Upper lobe of left lung (tissue), 6 donors: ENCODE measurements around the gene WDR26. TPM values are rescaled to one million over a fixed set of nuclear protein-coding genes. Genes with fewer than 3 reads are reported as not detected.

Experiments used
- ATAC-seq, 2 donors: fragments of 200-7000 bp; cut with Tn5 transposase; one replicate each; pipeline ENCODE4 v1.9.1; 2022; ENCODE audit warnings: mild to moderate bottlenecking in 2 of 2, moderate library complexity in 2 of 2; ENCODE audit not compliant: low FRiP score in 2 of 2
- DNase-seq, 2 donors: peaks; one replicate each; pipeline ENCODE4 v3.0.0-alpha.2; 2019 to 2020
- H3K27ac ChIP-seq, 4 donors: fragments of 200-600 bp; sonication (generic); one replicate each; pipeline ENCODE4 v1.5.1; 2016 to 2019
- H3K27me3 ChIP-seq, 4 donors: fragments of 200-600 bp; sonication (generic); one replicate each; pipeline ENCODE4 v1.5.1; 2017 to 2019
- H3K36me3 ChIP-seq, 4 donors: fragments of 200-600 bp; sonication (generic); one replicate each; pipeline ENCODE4 v1.5.1; 2016 to 2019
- H3K4me1 ChIP-seq, 4 donors: fragments of 200-600 bp; sonication (generic); one replicate each; pipeline ENCODE4 v1.5.1; 2018 to 2019
- H3K4me3 ChIP-seq, 4 donors: fragments of 200-600 bp; sonication (generic); one replicate each; pipeline ENCODE4 v1.5.1; 2017 to 2019; ENCODE audit warnings: mild to moderate bottlenecking in 2 of 4, moderate library complexity in 1 of 4
- H3K9me3 ChIP-seq, 4 donors: fragments of 200-600 bp; sonication (generic); one replicate each; pipeline ENCODE4 v1.5.1; 2018 to 2019
- EP300 ChIP-seq, 4 donors: sonication (generic); formaldehyde crosslinking; IDR thresholded peaks; one replicate each; pipeline ENCODE4 v1.5.1; 2017; ENCODE audit warnings: antibody characterized with exemption in 4 of 4, control low read depth in 2 of 4
- POLR2A ChIP-seq, 4 donors: fragments of 450-650 bp; IDR thresholded peaks; one replicate each; pipeline ENCODE4 v1.5.1; 2016 to 2017; ENCODE audit warnings: antibody characterized with exemption in 4 of 4, mild to moderate bottlenecking in 2 of 4
- POLR2AphosphoS5 ChIP-seq, 2 donors: sonication (generic); formaldehyde crosslinking; IDR thresholded peaks; one replicate each; pipeline ENCODE4 v1.5.1; 2017; ENCODE audit warnings: antibody characterized with exemption in 2 of 2
- WGBS, 2 donors: methylation state at CpG; one replicate each; pipeline ENCODE4 v1.1.5; 2017 to 2018; 5-methylcytosine and 5-hydroxymethylcytosine counted together
- total RNA-seq, 6 donors: library from RNA; depleted of rRNA in 4 of 6; stranded (reverse); fragments of >200 nt in 4 of 6; gene quantifications; one replicate each; pipeline versions ENCODE4 v1.1.0 to v1.2.1, GENCODE V29; 2016 to 2021
- TF ChIP-seq, protein P1 (sequence below), 6 experiments: fragments of 450-650 bp in 4 of 6; fragments of 200-600 bp in 2 of 6; sonication (generic) in 2 of 6; IDR thresholded peaks; one replicate each; pipeline ENCODE4 v1.5.1; 2016 to 2019; ENCODE audit warnings: antibody characterized with exemption in 6 of 6
- donor health status: DM: no; HTN: no; CAD: no; lungs with moderate emphysema.
- donor health status: DM: no; HTN: yes; CAD: no; lungs with severe emphysema.

Gene WDR26
- total RNA-seq, 6 donors from 2014 or later = 75.8 to 145 (median 91.2) TPM

DNA sequence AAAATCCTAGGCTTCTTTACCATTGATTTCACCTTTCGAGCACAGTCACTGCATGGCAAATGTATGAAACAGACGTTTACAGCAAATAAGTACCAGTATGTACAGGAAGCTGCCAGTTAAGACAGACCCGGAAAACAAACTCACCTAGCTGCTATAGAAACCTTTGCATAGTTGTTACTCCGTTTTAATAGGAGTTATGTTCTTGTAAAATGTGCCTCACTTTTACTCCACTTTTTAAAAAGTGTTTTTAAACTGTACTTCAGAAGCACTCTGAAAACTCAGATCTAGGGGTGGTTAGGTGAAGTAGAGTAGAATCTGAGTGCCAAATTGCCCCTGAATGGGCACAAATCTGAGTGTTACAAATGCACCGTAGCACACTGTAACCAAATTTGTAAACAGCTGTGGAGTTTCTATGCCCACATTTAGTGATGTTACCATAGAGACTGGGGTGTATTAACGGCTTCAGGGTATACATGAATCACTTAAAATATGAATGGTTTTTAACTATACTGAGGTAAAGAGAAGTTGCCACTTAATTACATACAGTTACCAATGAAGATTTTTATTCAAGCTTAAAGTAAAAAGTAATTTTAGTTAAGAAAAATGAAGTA, 47.2 kb downstream of the WDR26 start:
- no peak for ATAC-seq
- H3K27me3 ChIP-seq = no peaks in the 10 kb centered on the region
- DNase-seq = no peak
- TF ChIP-seq EP300 (IDR thresholded peaks at IDR 0.05) (no peak), POLR2AphosphoS5 (IDR thresholded peaks at IDR 0.05) (no peak), POLR2A (IDR thresholded peaks at IDR 0.05) (no peak)
- TF ChIP-seq, protein P1, sequence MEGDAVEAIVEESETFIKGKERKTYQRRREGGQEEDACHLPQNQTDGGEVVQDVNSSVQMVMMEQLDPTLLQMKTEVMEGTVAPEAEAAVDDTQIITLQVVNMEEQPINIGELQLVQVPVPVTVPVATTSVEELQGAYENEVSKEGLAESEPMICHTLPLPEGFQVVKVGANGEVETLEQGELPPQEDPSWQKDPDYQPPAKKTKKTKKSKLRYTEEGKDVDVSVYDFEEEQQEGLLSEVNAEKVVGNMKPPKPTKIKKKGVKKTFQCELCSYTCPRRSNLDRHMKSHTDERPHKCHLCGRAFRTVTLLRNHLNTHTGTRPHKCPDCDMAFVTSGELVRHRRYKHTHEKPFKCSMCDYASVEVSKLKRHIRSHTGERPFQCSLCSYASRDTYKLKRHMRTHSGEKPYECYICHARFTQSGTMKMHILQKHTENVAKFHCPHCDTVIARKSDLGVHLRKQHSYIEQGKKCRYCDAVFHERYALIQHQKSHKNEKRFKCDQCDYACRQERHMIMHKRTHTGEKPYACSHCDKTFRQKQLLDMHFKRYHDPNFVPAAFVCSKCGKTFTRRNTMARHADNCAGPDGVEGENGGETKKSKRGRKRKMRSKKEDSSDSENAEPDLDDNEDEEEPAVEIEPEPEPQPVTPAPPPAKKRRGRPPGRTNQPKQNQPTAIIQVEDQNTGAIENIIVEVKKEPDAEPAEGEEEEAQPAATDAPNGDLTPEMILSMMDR (IDR thresholded peaks at IDR 0.05) = no peak
- no peaks in the 10 kb centered on the region for H3K9me3 ChIP-seq
- WGBS, 2 donors = 57 to 67% methylated on average over 6 of the region's 6 CpGs
- peaks cover 15 to 69% (median 37%) of the 10 kb centered on the region in 4 donors for H3K36me3 ChIP-seq
- H3K27ac ChIP-seq = peak overlapping the region in 1 of 4 donors; percentile 19
- no peak overlapping the region for H3K4me3 ChIP-seq
- peaks cover 0 to 7% (median 6%) of the 10 kb centered on the region in 4 donors for H3K4me1 ChIP-seq

DNA sequence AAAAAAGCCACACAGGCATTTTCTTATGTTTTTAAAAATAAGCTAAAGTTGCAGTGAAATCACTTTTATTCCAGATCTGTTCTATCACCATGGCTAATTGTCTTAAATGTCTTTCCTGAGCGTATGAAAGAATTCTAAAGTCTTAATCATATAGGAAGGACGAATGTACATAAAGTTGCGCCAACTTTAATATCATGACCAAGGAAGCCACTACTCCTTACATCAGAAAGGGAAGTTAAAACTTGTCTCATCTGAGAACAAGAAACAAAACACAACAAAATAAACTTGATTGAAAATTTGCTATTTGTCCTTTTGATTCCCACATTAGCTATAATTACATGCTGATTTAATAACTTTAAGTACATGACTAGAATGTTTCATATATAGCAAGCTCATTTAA, 51.4 kb downstream of the WDR26 start:
- H3K27me3 ChIP-seq = no peaks in the 10 kb centered on the region
- peaks cover 0 to 50% (median 6%) of the 10 kb centered on the region in 4 donors for H3K36me3 ChIP-seq
- no peaks in the 10 kb centered on the region for H3K9me3 ChIP-seq
- DNase-seq (no peak), ATAC-seq (no peak)
- H3K27ac ChIP-seq = no peak overlapping the region
- TF ChIP-seq POLR2AphosphoS5 (IDR thresholded peaks at IDR 0.05) (no peak), EP300 (IDR thresholded peaks at IDR 0.05) (no peak), POLR2A (IDR thresholded peaks at IDR 0.05) (no peak)
- TF ChIP-seq, protein P1 (IDR thresholded peaks at IDR 0.05) = no peak
- H3K4me3 ChIP-seq = no peak overlapping the region
- H3K4me1 ChIP-seq = peaks cover 4 to 11% (median 6%) of the 10 kb centered on the region in 4 donors
- WGBS, 2 donors = 81 to 87% methylated on average over 3 of the region's 3 CpGs

GRCh38 chr1:224381880-224382548, 52.6 kb downstream of the WDR26 start:
- 87 to 96% methylated on average over 4 of the region's 4 CpGs for WGBS, 2 donors
- DNase-seq = no peak
- no peak for ATAC-seq
- H3K27ac ChIP-seq = no peak overlapping the region
- H3K9me3 ChIP-seq = no peaks in the 10 kb centered on the region
- no peaks in the 10 kb centered on the region for H3K27me3 ChIP-seq
- H3K4me3 ChIP-seq = no peak overlapping the region
- peaks cover 2 to 53% (median 8%) of the 10 kb centered on the region in 4 donors for H3K36me3 ChIP-seq
- TF ChIP-seq POLR2AphosphoS5 (IDR thresholded peaks at IDR 0.05) (no peak), POLR2A (IDR thresholded peaks at IDR 0.05) (no peak), EP300 (IDR thresholded peaks at IDR 0.05) (no peak)
- H3K4me1 ChIP-seq = peaks cover 5 to 11% (median 6%) of the 10 kb centered on the region in 4 donors

GRCh38 chr1:224380003-224380402, 54.6 kb downstream of the WDR26 start:
- ATAC-seq (peak; percentile 62 to 70), DNase-seq (peak in 1 of 2 donors; percentile 41)
- H3K36me3 ChIP-seq = peaks cover 12 to 58% (median 21%) of the 10 kb centered on the region in 4 donors

More at GRCh38 chr1:224380003-224380402, 54.6 kb downstream of the WDR26 start:
- H3K4me1 ChIP-seq = peaks cover 0 to 11% (median 2%) of the 10 kb centered on the region in 4 donors
- whole genome bisulfite sequencing, 2 donors = 53 to 59% methylated on average over 4 of the region's 4 CpGs
- no peaks in the 10 kb centered on the region for H3K9me3 ChIP-seq
- no peaks in the 10 kb centered on the region for H3K27me3 ChIP-seq
- H3K27ac ChIP-seq = peak overlapping the region in 2 of 4 donors; percentile 28 to 45
- no peak overlapping the region for H3K4me3 ChIP-seq
- TF ChIP-seq POLR2AphosphoS5 (IDR thresholded peaks at IDR 0.05) = peak in 1 of 2 donors; percentile 40
- TF ChIP-seq, protein P1 (IDR thresholded peaks at IDR 0.05) = no peak
